BLaER1 (cell line): Measurements from ENCODE around the gene BOLA1.
"Not testable (repeated sequence)": the region's sequence is repeated elsewhere in the genome, so short reads cannot be mapped to it uniquely, and the experiment has no call there.

Experiments
- H3K27ac ChIP-seq: shearing (Covaris generic); formaldehyde crosslinking; 2 replicates; pipeline ENCODE4 v1.8.1; 2022
- H3K27me3 ChIP-seq: shearing (Covaris generic); formaldehyde crosslinking; 2 replicates; pipeline ENCODE4 v1.8.1; 2022
- H3K36me3 ChIP-seq: shearing (Covaris generic); formaldehyde crosslinking; 2 replicates; pipeline ENCODE4 v1.8.1; 2022
- H3K4me1 ChIP-seq: shearing (Covaris generic); formaldehyde crosslinking; 2 replicates; pipeline ENCODE4 v1.8.1; 2022
- H3K4me2 ChIP-seq: shearing (Covaris generic); formaldehyde crosslinking; 2 replicates; pipeline ENCODE4 v1.8.1; 2022
- H3K4me3 ChIP-seq: shearing (Covaris generic); formaldehyde crosslinking; 2 replicates; pipeline ENCODE4 v1.8.1; 2022
- H3K9ac ChIP-seq: shearing (Covaris generic); formaldehyde crosslinking; 2 replicates; pipeline ENCODE4 v1.8.1; 2022
- H3K9me3 ChIP-seq: shearing (Covaris generic); formaldehyde crosslinking; 2 replicates; pipeline ENCODE4 v1.8.1; 2022
- H4K20me1 ChIP-seq: shearing (Covaris generic); formaldehyde crosslinking; 2 replicates; pipeline ENCODE4 v1.8.1; 2022
- Cebpa-rat ChIP-seq: shearing (Covaris generic); IDR thresholded peaks from 2 replicates; pipeline ENCODE4 v1.8.1; 2022

BOLA1 gene, protein sequence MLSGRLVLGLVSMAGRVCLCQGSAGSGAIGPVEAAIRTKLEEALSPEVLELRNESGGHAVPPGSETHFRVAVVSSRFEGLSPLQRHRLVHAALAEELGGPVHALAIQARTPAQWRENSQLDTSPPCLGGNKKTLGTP

GRCh38 chr1:149899460-149900284 lies at the start of gene BOLA1:
TSS of gene BOLA1 (plus strand) at chr1:149899568. CDS start at chr1:149900060, 492 bp downstream.
- Histone ChIP-seq H3K27me3 (no peaks in the 10 kb centered on the region), H3K4me1 (peaks cover 13% of the 10 kb centered on the region), H3K9me3 (no peaks in the 10 kb centered on the region), H4K20me1 (no peaks in the 10 kb centered on the region), H3K36me3 (peaks cover 23% of the 10 kb centered on the region), H3K9ac (peak within 1 kb of the TSS; percentile 85), H3K4me3 (peak within 1 kb of the TSS; percentile 76), H3K4me2 (peak within 1 kb of the TSS; percentile 95), H3K27ac (peak within 1 kb of the TSS; percentile 83)
- no peak for TF ChIP-seq Cebpa-rat

DNA sequence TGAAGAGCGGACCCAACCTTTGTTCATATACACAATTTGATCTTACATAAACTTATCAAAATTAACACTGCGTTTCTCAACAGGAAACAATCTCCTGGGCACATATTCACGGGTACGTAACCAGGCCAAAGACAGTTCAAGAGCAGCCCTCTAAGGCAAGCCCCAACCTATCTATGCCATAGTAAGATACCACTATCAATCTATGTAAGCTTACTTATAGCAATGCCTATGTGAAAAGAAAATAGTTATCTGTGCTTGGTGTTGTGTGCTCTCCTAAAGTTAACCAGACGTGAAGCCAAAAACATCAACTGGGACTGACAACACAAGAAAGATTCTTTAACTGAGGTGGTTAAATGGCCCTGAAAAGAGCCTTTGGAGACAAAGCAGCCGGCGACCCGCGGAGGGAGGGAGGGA lies 49.4 kb upstream of the BOLA1 start:
- Histone ChIP-seq H3K27ac (peak overlapping the region; percentile 94), H3K9ac (peak overlapping the region; percentile 99), H3K4me1 (peaks cover 48% of the 10 kb centered on the region), H3K4me2 (peak overlapping the region; percentile 91), H3K36me3 (peaks cover 10% of the 10 kb centered on the region), H3K27me3 (no peaks in the 10 kb centered on the region), H4K20me1 (peaks cover 49% of the 10 kb centered on the region), H3K4me3 (peak overlapping the region; percentile 74), H3K9me3 (no peaks in the 10 kb centered on the region)
- TF ChIP-seq Cebpa-rat, result no peak

DNA sequence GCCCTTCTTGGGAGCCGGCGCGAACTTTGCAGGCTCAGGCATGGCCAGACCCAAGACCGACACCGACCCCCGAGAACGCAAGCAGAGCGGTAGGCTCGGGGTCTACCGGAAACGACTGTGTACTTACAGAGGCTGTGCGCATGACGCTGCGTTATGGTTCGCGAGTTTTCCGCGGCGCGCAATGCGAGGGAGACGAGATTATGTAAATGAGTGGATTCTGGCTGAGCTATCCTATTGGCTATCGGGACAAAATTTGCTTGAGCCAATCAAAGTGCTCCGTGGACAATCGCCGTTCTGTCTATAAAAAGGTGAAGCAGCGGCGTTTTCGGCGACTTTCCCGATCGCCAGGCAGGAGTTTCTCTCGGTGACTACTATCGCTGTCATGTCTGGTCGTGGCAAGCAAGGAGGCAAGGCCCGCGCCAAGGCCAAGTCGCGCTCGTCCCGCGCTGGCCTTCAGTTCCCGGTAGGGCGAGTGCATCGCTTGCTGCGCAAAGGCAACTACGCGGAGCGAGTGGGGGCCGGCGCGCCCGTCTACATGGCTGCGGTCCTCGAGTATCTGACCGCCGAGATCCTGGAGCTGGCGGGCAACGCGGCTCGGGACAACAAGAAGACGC lies 48.5 kb upstream of the BOLA1 start:
- peaks cover 41% of the 10 kb centered on the region for H4K20me1 ChIP-seq
- H3K9me3 ChIP-seq, H3K4me3 ChIP-seq, H3K9ac ChIP-seq, H3K27me3 ChIP-seq, H3K4me2 ChIP-seq, H3K27ac ChIP-seq: not testable (repeated sequence)
- H3K4me1 ChIP-seq, result peaks cover 39% of the 10 kb centered on the region
- H3K36me3 ChIP-seq, result peaks cover 10% of the 10 kb centered on the region

GRCh38 chr1:149851585-149852213 lies 47.7 kb upstream of the BOLA1 start:
- not testable (repeated sequence) for H3K9ac ChIP-seq, H3K4me3 ChIP-seq, H3K9me3 ChIP-seq, H3K4me2 ChIP-seq, H3K27me3 ChIP-seq, H3K27ac ChIP-seq
- peaks cover 32% of the 10 kb centered on the region for H4K20me1 ChIP-seq
- H3K36me3 ChIP-seq, result peaks cover 10% of the 10 kb centered on the region
- peaks cover 31% of the 10 kb centered on the region for H3K4me1 ChIP-seq

- H3K4me3 ChIP-seq, H3K36me3 ChIP-seq, H3K27me3 ChIP-seq, H3K9ac ChIP-seq, H3K4me2 ChIP-seq, H3K27ac ChIP-seq, H3K9me3 ChIP-seq: not testable (repeated sequence)
- Histone ChIP-seq H3K4me1 (peaks cover 25% of the 10 kb centered on the region), H4K20me1 (peaks cover 26% of the 10 kb centered on the region)
These were observed 47.1 kb upstream of the BOLA1 start for GRCh38 chr1:149852263-149852662.

DNA sequence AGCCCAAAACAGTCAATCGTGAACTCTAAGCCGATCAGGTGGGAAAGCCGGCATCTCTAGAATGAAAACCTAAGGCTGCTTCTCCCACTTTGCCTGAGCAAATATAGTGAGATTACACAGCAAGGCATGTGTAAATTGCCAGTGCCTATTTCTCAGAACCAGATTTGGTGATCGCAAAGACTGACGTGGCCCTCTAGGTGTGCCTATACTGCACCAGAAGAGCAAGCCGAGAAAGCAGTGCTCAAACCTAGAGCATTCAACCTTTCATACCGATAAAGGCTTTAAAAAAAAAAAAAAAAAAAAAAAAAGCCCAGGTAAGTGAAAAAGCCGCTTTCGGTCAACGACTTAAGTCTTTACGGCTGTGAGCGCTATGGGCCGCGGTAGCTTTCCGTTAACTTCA lies 39.1 kb upstream of the BOLA1 start:
- H3K4me2 ChIP-seq, H3K36me3 ChIP-seq: not testable (repeated sequence)

DNA sequence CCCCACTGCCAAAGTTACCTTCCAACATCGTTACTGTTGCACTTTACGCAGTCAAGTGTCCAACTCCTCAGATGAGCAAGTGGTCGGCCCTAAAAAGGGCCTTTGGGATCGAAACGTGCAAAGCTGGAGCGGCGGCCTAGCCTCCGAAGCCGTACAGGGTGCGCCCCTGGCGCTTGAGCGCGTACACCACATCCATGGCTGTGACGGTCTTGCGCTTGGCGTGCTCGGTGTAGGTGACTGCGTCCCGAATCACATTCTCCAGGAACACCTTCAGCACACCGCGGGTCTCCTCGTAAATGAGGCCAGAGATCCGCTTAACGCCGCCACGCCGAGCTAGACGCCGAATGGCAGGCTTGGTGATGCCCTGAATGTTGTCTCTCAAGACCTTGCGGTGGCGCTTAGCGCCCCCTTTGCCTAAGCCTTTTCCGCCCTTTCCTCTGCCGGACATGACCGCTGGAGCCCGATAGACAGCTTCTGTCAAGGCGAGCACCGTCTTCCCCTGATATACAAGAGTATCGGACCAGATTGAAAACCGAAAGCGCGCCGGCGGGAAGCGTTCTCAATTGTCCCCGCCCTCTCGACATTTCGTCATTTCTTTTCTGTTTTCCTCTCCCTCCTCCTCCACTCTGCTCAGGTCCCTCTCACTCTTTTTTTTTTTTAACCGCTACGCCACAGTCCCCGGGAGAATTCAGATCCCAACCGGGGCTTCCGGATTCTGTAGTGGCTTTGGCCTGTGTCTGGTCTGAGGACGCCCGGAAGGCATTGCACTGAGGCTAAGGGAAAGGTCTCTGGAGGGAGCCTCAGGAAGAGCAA lies 38.5 kb upstream of the BOLA1 start:
- H3K36me3 ChIP-seq, H3K9me3 ChIP-seq: not testable (repeated sequence)

More for the DNA sequence above, 39.1 kb upstream of the BOLA1 start:
- not testable (repeated sequence) for H4K20me1 ChIP-seq, H3K9me3 ChIP-seq, H3K9ac ChIP-seq, H3K4me3 ChIP-seq, H3K4me1 ChIP-seq, H3K27ac ChIP-seq, H3K27me3 ChIP-seq

GRCh38 chr1:149861497-149862054 lies 37.8 kb upstream of the BOLA1 start:
- not testable (repeated sequence) for H3K9ac ChIP-seq, H3K27me3 ChIP-seq, H3K9me3 ChIP-seq, H4K20me1 ChIP-seq, H3K4me1 ChIP-seq, H3K36me3 ChIP-seq, H3K4me3 ChIP-seq, H3K27ac ChIP-seq, H3K4me2 ChIP-seq

More for the DNA sequence above, 38.5 kb upstream of the BOLA1 start:
- not testable (repeated sequence) for H3K27me3 ChIP-seq, H3K4me1 ChIP-seq, H3K4me2 ChIP-seq, H3K9ac ChIP-seq, H4K20me1 ChIP-seq, H3K4me3 ChIP-seq, H3K27ac ChIP-seq

GRCh38 chr1:149866887-149867286 lies 32.5 kb upstream of the BOLA1 start:
- not testable (repeated sequence) for H3K4me1 ChIP-seq, H3K9me3 ChIP-seq, H3K36me3 ChIP-seq, H3K27ac ChIP-seq, H3K4me3 ChIP-seq, H3K4me2 ChIP-seq, H3K9ac ChIP-seq, H4K20me1 ChIP-seq, H3K27me3 ChIP-seq

DNA sequence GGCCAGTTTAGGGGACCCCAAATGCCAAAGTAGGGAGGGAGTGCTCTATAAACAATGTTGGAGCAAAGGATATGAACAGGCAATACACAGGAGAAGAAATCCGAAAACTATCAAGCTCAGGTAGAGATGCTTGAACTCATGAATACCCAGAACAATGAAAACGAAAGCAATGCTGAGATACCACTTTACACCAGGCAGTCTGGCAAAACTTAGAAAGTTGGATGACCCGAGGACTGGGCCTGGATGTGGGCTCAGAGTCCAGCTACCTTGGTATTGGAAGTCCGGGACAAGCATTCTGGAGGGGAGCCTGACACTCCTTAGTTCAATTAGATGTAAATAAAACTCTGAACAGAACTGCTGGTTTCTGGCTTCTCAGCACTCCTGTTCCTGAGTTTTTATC lies 26.3 kb upstream of the BOLA1 start:
- H3K4me1 ChIP-seq, H3K9me3 ChIP-seq, H3K9ac ChIP-seq, H4K20me1 ChIP-seq, H3K4me3 ChIP-seq, H3K27ac ChIP-seq, H3K27me3 ChIP-seq, H3K4me2 ChIP-seq, H3K36me3 ChIP-seq: not testable (repeated sequence)
